Bladder microvascular endothelial cell (primary cell): ENCODE data around the gene ESRRA. TPM values are rescaled to one million over a fixed set of nuclear protein-coding genes. Genes with fewer than 3 reads are reported as not detected.

Experiments
- total RNA-seq: library from RNA; depleted of rRNA; stranded (reverse); fragments of >200 nt; gene quantifications from 2 replicates; pipeline ENCODE4 v1.2.3, GENCODE V29; 2014

Gene ESRRA
- 35.3 and 42.1 TPM in 2 replicates for total RNA-seq

GRCh38 chr11:64305075-64305690 is at the start of gene ESRRA:
TSS of gene ESRRA (plus strand) at chr11:64305524. CDS start at chr11:64307180, 1,656 bp downstream.

GRCh38 chr11:64284048-64284961 is 21.0 kb upstream of the ESRRA start, which contains the start of gene BAD:
TSS of gene BAD (minus strand) at chr11:64284665. CDS start at chr11:64284368, 297 bp downstream.

GRCh38 chr11:64284962-64285884 is 20.1 kb upstream of the ESRRA start, which contains the start of gene GPR137:
TSS of gene GPR137 (plus strand) at chr11:64285848. CDS start at chr11:64286525, 677 bp downstream.

DNA sequence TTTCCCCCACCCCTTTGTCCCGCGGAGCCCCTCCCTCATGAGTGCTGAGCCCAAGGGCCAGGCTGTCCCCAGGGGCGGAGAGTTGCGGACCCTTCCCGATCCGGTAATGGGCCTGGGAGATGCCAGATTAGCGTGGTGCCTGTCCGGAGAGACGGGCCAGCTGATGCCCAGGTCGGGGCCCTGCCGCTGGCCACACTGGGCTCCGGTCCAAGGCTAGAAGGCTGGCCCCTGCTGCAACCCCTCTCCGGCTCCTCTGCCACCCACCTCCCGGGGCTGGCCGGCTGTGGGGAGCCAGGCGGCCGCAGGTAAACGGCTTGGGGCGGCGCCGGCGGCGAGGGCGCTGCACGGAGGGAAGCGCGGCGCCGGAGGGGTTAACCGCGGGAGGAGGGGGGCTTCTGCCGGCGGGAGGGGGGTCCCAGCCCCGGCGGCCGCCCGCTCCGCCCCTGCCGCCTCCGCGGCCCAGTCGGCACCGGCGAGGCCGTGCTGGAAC is 14.0 kb upstream of the ESRRA start, which contains the start of gene KCNK4:
Gene KCNK4 (plus strand): TSS at position 41 of the 490 bp plus-strand sequence. CDS start 1,717 bp downstream, outside the sequence.

DNA sequence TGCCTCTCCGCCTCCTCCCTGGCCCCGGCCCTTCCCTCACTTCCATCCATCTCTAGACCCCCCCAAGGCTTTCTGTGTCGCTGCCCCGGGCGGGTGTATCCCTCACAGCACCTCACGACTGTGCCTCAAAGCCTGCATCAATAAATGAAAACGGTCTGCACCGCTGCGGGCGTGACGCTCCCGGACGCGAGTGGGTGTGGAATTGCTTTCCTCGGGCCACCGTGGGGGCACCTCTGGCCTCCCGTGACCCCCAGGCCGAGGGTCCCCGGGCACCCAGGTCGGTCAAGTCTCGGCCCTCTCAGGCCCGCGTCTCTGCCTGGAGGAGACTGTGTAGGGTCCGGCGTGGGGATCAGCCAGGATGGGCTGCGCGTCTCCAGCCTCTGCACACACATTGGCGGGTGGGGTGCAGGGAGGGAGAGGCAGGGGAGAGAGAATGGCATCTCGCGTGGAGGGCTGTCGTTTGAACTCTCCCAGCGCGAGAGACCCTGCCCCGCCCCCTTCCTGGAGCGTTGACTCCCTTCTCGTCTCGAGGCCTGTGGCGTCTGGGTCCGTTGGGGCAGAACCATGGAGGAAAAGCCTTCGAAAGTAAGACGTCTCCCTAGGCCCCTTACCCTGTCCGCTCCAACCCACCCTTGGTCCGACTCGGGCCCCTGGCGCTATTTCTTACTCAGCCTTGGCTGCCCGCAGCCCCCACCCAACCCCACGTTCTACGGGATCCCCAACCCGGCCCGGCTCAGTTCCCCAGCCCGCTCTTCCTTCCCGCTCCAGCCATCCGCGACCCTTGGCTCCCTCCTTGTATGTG is 5.3 kb upstream of the ESRRA start, which contains the start of gene CATSPERZ:
Gene CATSPERZ (plus strand): TSS at position 512 of the 802 bp plus-strand sequence. CDS start 53 bp downstream, at position 565.

GRCh38 chr11:64317325-64317960 is 12.1 kb downstream of the ESRRA start, which contains the start of gene TRMT112:
TSS of gene TRMT112 (minus strand) at chr11:64317559. CDS start at chr11:64317526, 33 bp downstream.

DNA sequence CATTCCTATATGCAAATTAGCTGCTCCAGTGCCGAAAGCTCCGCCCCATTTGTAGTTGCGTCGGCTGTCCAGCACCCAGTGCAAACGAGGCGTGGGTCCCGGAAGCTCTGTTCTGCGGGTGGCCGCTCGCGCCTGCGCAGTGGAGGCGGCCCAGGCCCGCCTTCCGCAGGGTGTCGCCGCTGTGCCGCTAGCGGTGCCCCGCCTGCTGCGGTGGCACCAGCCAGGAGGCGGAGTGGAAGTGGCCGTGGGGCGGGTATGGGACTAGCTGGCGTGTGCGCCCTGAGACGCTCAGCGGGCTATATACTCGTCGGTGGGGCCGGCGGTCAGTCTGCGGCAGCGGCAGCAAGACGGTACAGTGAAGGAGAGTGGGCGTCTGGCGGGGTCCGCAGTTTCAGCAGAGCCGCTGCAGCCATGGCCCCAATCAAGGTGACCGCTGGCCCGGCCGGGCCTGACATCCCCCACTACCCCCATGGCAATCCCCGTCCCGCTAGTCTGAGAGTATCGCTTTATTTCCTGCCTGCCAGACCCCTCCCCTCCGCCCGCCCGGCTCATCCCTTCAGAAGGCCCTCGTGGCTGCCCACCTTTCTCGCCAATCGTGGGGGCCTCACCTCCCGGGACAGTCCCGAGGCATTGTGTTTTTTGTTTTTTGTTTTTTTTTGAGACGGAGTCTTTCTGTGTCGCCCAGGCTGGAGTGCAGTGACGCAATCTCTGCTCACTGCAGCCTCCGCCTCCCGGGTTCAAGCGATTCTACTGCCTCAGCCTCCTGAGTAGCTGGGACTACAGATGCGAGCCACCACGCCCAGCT is 12.8 kb downstream of the ESRRA start, which contains the start of gene PRDX5:
Gene PRDX5 (plus strand): TSS at position 161 of the 805 bp plus-strand sequence. CDS start 95 bp downstream, at position 256.

DNA sequence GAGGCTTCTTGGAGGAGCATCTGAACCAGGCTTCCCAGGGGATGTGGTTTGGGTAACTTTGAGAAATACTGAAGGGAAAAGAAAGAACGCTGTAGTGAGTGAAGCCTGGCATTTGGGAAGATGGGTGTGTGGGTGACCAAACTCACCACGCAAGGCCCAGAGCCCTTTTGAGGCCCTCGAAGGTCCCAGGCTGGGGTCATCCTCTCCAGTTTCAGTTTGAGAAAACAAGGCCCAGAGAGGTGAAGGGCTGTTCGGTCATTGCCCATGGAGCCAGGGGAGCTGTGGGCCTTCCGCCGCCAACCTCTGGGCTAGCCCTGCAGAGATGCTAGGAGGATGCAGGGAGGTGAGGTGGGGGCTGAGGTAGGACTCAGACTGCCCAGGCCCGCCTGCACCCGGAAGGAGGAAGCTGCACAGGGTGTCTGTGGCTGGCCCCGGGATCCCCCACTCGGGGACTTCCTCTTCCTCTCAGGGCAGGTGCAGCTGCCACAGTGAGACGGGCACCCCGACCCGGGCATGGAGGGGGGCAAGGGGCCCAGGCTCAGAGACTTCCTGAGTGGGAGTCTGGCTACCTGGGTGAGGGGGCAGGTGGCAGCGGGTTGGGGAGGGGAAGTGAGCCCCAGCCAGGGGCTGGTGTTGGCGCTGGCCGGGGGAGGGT is 34.6 kb downstream of the ESRRA start, which contains the start of gene CCDC88B:
Gene CCDC88B (plus strand): TSS at position 451 of the 655 bp plus-strand sequence. CDS start 63 bp downstream, at position 514.

GRCh38 chr11:64358907-64359711 is 53.8 kb downstream of the ESRRA start, which contains the start of gene RPS6KA4:
TSS of gene RPS6KA4 (plus strand) at chr11:64359162. CDS start at chr11:64359236, 74 bp downstream.

Other genes starting within 250 kb of the ESRRA start
- 18.3 and 34.4 TPM in 2 replicates for gene MACROD1, start 139.4 kb upstream of the ESRRA start, total RNA-seq
- gene STIP1, start 119.4 kb upstream of the ESRRA start, total RNA-seq = 135 and 189 TPM in 2 replicates
- gene FERMT3, start 98.8 kb upstream of the ESRRA start, total RNA-seq = 2.8 and 6.4 TPM in 2 replicates
- 18.3 and 24.8 TPM in 2 replicates for gene TRPT1, start 79.3 kb upstream of the ESRRA start, total RNA-seq
- 26.7 and 30.4 TPM in 2 replicates for gene NUDT22, start 79.2 kb upstream of the ESRRA start, total RNA-seq
- gene DNAJC4, start 75.0 kb upstream of the ESRRA start, total RNA-seq = 9.9 and 12.9 TPM in 2 replicates
- 18.5 and 20.9 TPM in 2 replicates for gene VEGFB, start 70.9 kb upstream of the ESRRA start, total RNA-seq
- 53.8 and 53.9 TPM in 2 replicates for gene FKBP2, start 64.4 kb upstream of the ESRRA start, total RNA-seq
- gene PPP1R14B, start 58.6 kb upstream of the ESRRA start, total RNA-seq = 207 and 216 TPM in 2 replicates
- 31.7 and 45.7 TPM in 2 replicates for gene PLCB3, start 54.0 kb upstream of the ESRRA start, total RNA-seq
- 39.1 and 60.1 TPM in 2 replicates for gene BAD, start 20.9 kb upstream of the ESRRA start, total RNA-seq
- gene GPR137, start 19.7 kb upstream of the ESRRA start, total RNA-seq = 6.5 and 17.1 TPM in 2 replicates
- 0.25 TPM in 1 of 2 replicates, not detected in the other for gene KCNK4, start 14.2 kb upstream of the ESRRA start, total RNA-seq
- gene CATSPERZ, start 5.2 kb upstream of the ESRRA start, total RNA-seq = 0.49 TPM in 1 of 2 replicates, not detected in the other
- gene TRMT112, start 12.0 kb downstream of the ESRRA start, total RNA-seq = 174 and 263 TPM in 2 replicates
- 172 and 230 TPM in 2 replicates for gene PRDX5, start 12.6 kb downstream of the ESRRA start, total RNA-seq
- gene CCDC88B, start 34.7 kb downstream of the ESRRA start, total RNA-seq = 1.1 and 2.4 TPM in 2 replicates
- gene RPS6KA4, start 53.6 kb downstream of the ESRRA start, total RNA-seq = 27.2 and 44.3 TPM in 2 replicates